HEK293 (cell line): ENCODE data around the gene TM7SF3.

Experiments used
- CTCF ChIA-PET: fragments of 350-600 bp; formaldehyde crosslinking; extraction: SDS; loops from one replicate; lab custom pipeline; 2021; ENCODE audit warnings: antibody characterized with exemption; lab: Yijun Ruan, JAX
- POLR2A ChIA-PET: fragments of 300-600 bp; formaldehyde crosslinking; extraction: SDS; loops from one replicate; lab custom pipeline; 2020; ENCODE audit warnings: antibody characterized with exemption, inconsistent platforms; lab: Yijun Ruan, JAX
- H3K27ac ChIP-seq: fragments of 200-500 bp; sonication (Bioruptor generic); 2 replicates; pipeline ENCODE4 v1.5.1; 2014; ENCODE audit warnings: low read depth, low read length, control low read depth, inconsistent platforms; ENCODE audit errors: extremely low read depth
- H3K36me3 ChIP-seq, 2 experiments: fragments of 200-500 bp in 1 of 2; sonication (Bioruptor generic) in 1 of 2; 1 replicate in 1 of 2; 2 replicates in 1 of 2; pipeline ENCODE4 v1.5.1; 2014 to 2017; ENCODE audit warnings: inconsistent platforms in 2 of 2, low read length in 2 of 2; ENCODE audit not compliant: control insufficient read depth in 2 of 2, insufficient read depth in 1 of 2
- H3K4me1 ChIP-seq: fragments of 200-500 bp; sonication (Bioruptor generic); 2 replicates; pipeline ENCODE4 v1.5.1; 2014; ENCODE audit warnings: mild to moderate bottlenecking, low read length, inconsistent platforms; ENCODE audit not compliant: control insufficient read depth, insufficient read depth
- H3K4me3 ChIP-seq: 2 replicates; pipeline ENCODE4 v1.5.1; 2011; ENCODE audit warnings: low read depth, mild to moderate bottlenecking, control low read depth, low read length, moderate library complexity
- H3K9me3 ChIP-seq: fragments of 200-500 bp; sonication (Bioruptor generic); 2 replicates; pipeline ENCODE4 v1.5.1; 2014; ENCODE audit warnings: low read depth, low read length, inconsistent platforms; ENCODE audit not compliant: control insufficient read depth, insufficient read depth
- FEZF1 ChIP-seq: fragments of 450-650 bp; formaldehyde crosslinking; IDR thresholded peaks from 2 replicates; pipeline ENCODE4 v1.5.1; 2016; ENCODE audit warnings: missing biosample characterization, missing genetic modification characterization
- HIC1 ChIP-seq: fragments of 450-650 bp; formaldehyde crosslinking; IDR thresholded peaks from 2 replicates; pipeline ENCODE4 v1.5.1; 2016; ENCODE audit warnings: missing biosample characterization, missing genetic modification characterization
- MZF1 ChIP-seq: fragments of 450-650 bp; formaldehyde crosslinking; IDR thresholded peaks from 2 replicates; pipeline ENCODE4 v1.5.1; 2017; ENCODE audit warnings: missing biosample characterization, missing genetic modification characterization, borderline replicate concordance
- PATZ1 ChIP-seq: fragments of 450-650 bp; formaldehyde crosslinking; IDR thresholded peaks from 2 replicates; pipeline ENCODE4 v1.5.1; 2016; ENCODE audit warnings: missing biosample characterization, missing genetic modification characterization
- PRDM1 ChIP-seq: fragments of 450-650 bp; formaldehyde crosslinking; IDR thresholded peaks from 2 replicates; pipeline ENCODE4; 2016; ENCODE audit warnings: missing biosample characterization, missing genetic modification characterization
- ZNF114 ChIP-seq: fragments of 450-650 bp; formaldehyde crosslinking; IDR thresholded peaks from 2 replicates; pipeline ENCODE4 v1.5.0; 2017; ENCODE audit warnings: missing biosample characterization, missing genetic modification characterization
- ZNF133 ChIP-seq: fragments of 450-650 bp; formaldehyde crosslinking; IDR thresholded peaks from 2 replicates; pipeline ENCODE4 v1.5.1; 2016; ENCODE audit warnings: missing biosample characterization, missing genetic modification characterization
- ZNF138 ChIP-seq: fragments of 450-650 bp; formaldehyde crosslinking; IDR thresholded peaks from 2 replicates; pipeline ENCODE4 v1.5.1; 2016; ENCODE audit warnings: missing biosample characterization, missing genetic modification characterization, borderline replicate concordance
- ZNF157 ChIP-seq: fragments of 450-650 bp; formaldehyde crosslinking; IDR thresholded peaks from 2 replicates; pipeline ENCODE4 v1.5.1; 2016; ENCODE audit warnings: missing biosample characterization, missing genetic modification characterization
- ZNF169 ChIP-seq: fragments of 450-650 bp; formaldehyde crosslinking; IDR thresholded peaks from 2 replicates; pipeline ENCODE4 v1.5.1; 2016; ENCODE audit warnings: missing biosample characterization, missing genetic modification characterization
- ZNF202 ChIP-seq: fragments of 450-650 bp; formaldehyde crosslinking; IDR thresholded peaks from 2 replicates; pipeline ENCODE4 v1.5.1; 2016; ENCODE audit warnings: missing biosample characterization, missing genetic modification characterization, borderline replicate concordance
- ZNF221 ChIP-seq: fragments of 450-650 bp; formaldehyde crosslinking; IDR thresholded peaks from 2 replicates; pipeline ENCODE4 v1.5.1; 2017; ENCODE audit warnings: missing biosample characterization, missing genetic modification characterization, borderline replicate concordance
- ZNF23 ChIP-seq: fragments of 450-650 bp; formaldehyde crosslinking; IDR thresholded peaks from 2 replicates; pipeline ENCODE4 v1.5.1; 2016; ENCODE audit warnings: missing biosample characterization, missing genetic modification characterization, borderline replicate concordance
- ZNF292 ChIP-seq: fragments of 450-650 bp; formaldehyde crosslinking; IDR thresholded peaks from 2 replicates; pipeline ENCODE4 v1.5.1; 2016; ENCODE audit warnings: low read depth, missing biosample characterization, missing genetic modification characterization, borderline replicate concordance
- ZNF366 ChIP-seq: fragments of 450-650 bp; formaldehyde crosslinking; conservative IDR thresholded peaks from 2 replicates; pipeline ENCODE4 v1.5.1; 2016; ENCODE audit warnings: missing biosample characterization, missing genetic modification characterization
- ZNF48 ChIP-seq: fragments of 450-650 bp; formaldehyde crosslinking; IDR thresholded peaks from 2 replicates; pipeline ENCODE4 v1.5.1; 2016; ENCODE audit warnings: missing biosample characterization, missing genetic modification characterization
- ZNF501 ChIP-seq: fragments of 450-650 bp; formaldehyde crosslinking; IDR thresholded peaks from 2 replicates; pipeline ENCODE4 v1.5.1; 2016; ENCODE audit warnings: missing biosample characterization, missing genetic modification characterization
- ZNF510 ChIP-seq: fragments of 450-650 bp; formaldehyde crosslinking; IDR thresholded peaks from 2 replicates; pipeline ENCODE4 v1.5.1; 2018; ENCODE audit warnings: mild to moderate bottlenecking, missing genetic modification characterization, missing biosample characterization; ENCODE audit not compliant: insufficient replicate concordance
- ZNF513 ChIP-seq: fragments of 450-650 bp; IDR thresholded peaks from 2 replicates; pipeline ENCODE4 v1.5.1; 2018; ENCODE audit warnings: missing biosample characterization, missing genetic modification characterization
- ZNF548 ChIP-seq: fragments of 450-650 bp; formaldehyde crosslinking; IDR thresholded peaks from 2 replicates; pipeline ENCODE4 v1.5.1; 2016; ENCODE audit warnings: missing biosample characterization, missing genetic modification characterization
- ZNF664 ChIP-seq: fragments of 450-650 bp; formaldehyde crosslinking; IDR thresholded peaks from 2 replicates; pipeline ENCODE4 v1.5.1; 2016; ENCODE audit warnings: missing biosample characterization, missing genetic modification characterization
- ZNF837 ChIP-seq: fragments of 450-650 bp; formaldehyde crosslinking; IDR thresholded peaks from 2 replicates; pipeline ENCODE4 v1.5.1; 2016; ENCODE audit warnings: missing biosample characterization, missing genetic modification characterization
- TF ChIP-seq, protein P1 (sequence below): fragments of 450-650 bp; formaldehyde crosslinking; IDR thresholded peaks from 2 replicates; pipeline ENCODE4 v1.5.1; 2016; ENCODE audit warnings: missing biosample characterization, missing genetic modification characterization

The TM7SF3 gene

DNA sequence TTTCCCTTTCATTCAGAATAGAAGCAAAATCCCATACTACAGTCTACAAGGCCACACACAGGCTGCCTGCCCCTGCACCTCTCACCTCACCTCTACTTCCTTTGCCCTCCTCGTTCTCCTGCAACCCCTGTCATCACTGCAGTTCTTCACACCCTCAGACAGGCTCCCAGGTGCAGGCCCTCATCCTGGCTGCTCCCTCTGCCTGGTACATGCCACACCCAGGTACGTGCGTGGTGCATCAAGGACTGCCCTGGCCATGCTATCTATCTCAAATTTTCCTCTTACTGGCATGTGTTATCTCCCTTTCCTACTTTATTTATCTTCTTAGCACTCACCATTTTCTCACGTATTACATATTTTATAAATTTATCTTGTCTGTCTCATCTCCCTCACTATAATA lies 24.3 kb downstream of the TM7SF3 start:
- Histone ChIP-seq H3K27ac (no peak overlapping the region), H3K9me3 (no peaks in the 10 kb centered on the region), H3K36me3 (peaks cover 21 to 58% of the 10 kb centered on the region in 2 experiments), H3K4me3 (no peak overlapping the region), H3K4me1 (peaks cover 4% of the 10 kb centered on the region; the same call in 1 of the 2 replicates)
- ChIA-PET POLR2A (no interaction called here), CTCF (no interaction called here)
- TF ChIP-seq ZNF548 (tag by site-specific recombination) (no peak), ZNF23 (tag by site-specific recombination) (no peak), ZNF202 (tag by site-specific recombination) (no peak), ZNF510 (tag by site-specific recombination) (no peak), ZNF48 (no peak), ZNF221 (tag by site-specific recombination) (no peak), ZNF501 (tag by site-specific recombination) (no peak), ZNF664 (tag by site-specific recombination) (no peak), MZF1 (no peak), PATZ1 (tag by site-specific recombination) (no peak)
- TF ChIP-seq, protein P1, sequence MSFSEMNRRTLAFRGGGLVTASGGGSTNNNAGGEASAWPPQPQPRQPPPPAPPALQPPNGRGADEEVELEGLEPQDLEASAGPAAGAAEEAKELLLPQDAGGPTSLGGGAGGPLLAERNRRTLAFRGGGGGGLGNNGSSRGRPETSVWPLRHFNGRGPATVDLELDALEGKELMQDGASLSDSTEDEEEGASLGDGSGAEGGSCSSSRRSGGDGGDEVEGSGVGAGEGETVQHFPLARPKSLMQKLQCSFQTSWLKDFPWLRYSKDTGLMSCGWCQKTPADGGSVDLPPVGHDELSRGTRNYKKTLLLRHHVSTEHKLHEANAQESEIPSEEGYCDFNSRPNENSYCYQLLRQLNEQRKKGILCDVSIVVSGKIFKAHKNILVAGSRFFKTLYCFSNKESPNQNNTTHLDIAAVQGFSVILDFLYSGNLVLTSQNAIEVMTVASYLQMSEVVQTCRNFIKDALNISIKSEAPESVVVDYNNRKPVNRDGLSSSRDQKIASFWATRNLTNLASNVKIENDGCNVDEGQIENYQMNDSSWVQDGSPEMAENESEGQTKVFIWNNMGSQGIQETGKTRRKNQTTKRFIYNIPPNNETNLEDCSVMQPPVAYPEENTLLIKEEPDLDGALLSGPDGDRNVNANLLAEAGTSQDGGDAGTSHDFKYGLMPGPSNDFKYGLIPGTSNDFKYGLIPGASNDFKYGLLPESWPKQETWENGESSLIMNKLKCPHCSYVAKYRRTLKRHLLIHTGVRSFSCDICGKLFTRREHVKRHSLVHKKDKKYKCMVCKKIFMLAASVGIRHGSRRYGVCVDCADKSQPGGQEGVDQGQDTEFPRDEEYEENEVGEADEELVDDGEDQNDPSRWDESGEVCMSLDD (tag by site-specific recombination) = no peak

- TF ChIP-seq PRDM1 (peak; percentile 78), ZNF513 (tag by site-specific recombination) (0 out of 2 replicates have a peak, but pooled peaks have one; percentile 54), ZNF138 (no peak)
- ChIA-PET CTCF (interaction anchor here (1.4 kb wide), 1 partner anchor 26 kb away, joined by 3 read pairs; the partner anchor contains the start of gene TM7SF3), POLR2A (no interaction called here)
- Histone ChIP-seq H3K27ac (no peak overlapping the region), H3K4me3 (no peak overlapping the region), H3K4me1 (peaks cover 4% of the 10 kb centered on the region; the same call in 1 of the 2 replicates), H3K36me3 (peaks cover 20 to 54% of the 10 kb centered on the region in 2 experiments; a peak in 2 of 3 replicates), H3K9me3 (no peaks in the 10 kb centered on the region)
Measured at GRCh38 chr12:26988703-26989102, 25.5 kb downstream of the TM7SF3 start.

DNA sequence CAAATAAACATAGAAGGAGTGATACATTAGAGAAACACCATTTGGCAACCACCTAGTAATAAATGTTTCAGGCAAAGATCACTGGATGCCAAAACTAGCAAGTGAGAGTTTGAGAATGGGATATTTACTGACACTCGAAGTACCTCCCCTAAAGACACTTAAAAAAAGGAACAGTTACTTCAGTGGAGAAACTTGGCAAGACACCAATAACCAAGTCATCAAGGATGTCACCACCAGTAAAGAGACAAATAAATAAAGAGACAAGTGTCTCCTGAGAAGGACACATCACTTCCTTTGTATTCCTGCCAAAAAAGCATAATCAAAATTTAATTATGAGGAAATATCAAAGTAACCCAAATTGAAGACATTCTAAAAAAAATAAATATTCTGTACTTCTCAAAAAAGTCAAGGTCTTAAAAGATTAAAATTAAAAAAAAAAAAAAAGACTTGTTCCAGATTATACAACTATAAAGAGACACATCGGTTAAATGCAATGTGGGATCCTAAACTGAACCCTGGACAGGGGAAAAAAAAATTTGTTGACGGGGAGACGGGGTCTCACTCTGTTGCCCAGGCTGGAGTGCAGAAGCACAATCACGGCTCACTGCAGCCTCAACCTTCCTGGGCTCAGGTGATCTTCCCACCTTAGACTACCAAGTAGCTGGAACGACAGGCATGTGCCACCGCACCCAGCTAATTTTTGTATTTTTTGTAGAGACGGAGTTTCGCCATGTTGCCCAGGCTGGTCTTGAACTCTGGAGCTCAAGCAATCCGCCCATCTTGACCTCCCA lies 26.4 kb downstream of the TM7SF3 start:
- ChIA-PET CTCF (interaction anchor here (1.4 kb wide), 1 partner anchor 27 kb away, joined by 3 read pairs; the partner anchor contains the start of gene TM7SF3), POLR2A (no interaction called here)
- H3K36me3 ChIP-seq = peaks cover 22 to 46% of the 10 kb centered on the region in 2 experiments
- TF ChIP-seq ZNF169 (tag by site-specific recombination) (no peak), ZNF157 (tag by site-specific recombination) (no peak), ZNF292 (tag by site-specific recombination) (no peak), ZNF837 (no peak), ZNF221 (tag by site-specific recombination) (no peak), ZNF114 (tag by site-specific recombination) (no peak), ZNF366 (no peak; the same call in 1 of the 2 replicates), HIC1 (tag by site-specific recombination) (0 out of 2 replicates have a peak, but pooled peaks have one; percentile 15), FEZF1 (tag by site-specific recombination) (peak; percentile 54), ZNF133 (tag by site-specific recombination) (no peak)

More for the DNA sequence above, 26.4 kb downstream of the TM7SF3 start:
- Histone ChIP-seq H3K27ac (no peak overlapping the region), H3K9me3 (no peaks in the 10 kb centered on the region), H3K4me1 (peaks cover 4% of the 10 kb centered on the region; the same call in 1 of the 2 replicates), H3K4me3 (no peak overlapping the region)
